HepG2 (cell line): ENCODE results near the gene PLRG1. TPM values are rescaled to one million over a fixed set of nuclear protein-coding genes. Genes with fewer than 3 reads are reported as not detected.

ENCODE experiments used
- CSRNP2 ChIP-seq: sonication (generic); formaldehyde crosslinking; conservative IDR thresholded peaks from 2 replicates; pipeline ENCODE4 v1.8.0; 2022; ENCODE audit warnings: low read depth, missing genetic modification reagents
- ELK4 ChIP-seq: sonication (generic); formaldehyde crosslinking; IDR thresholded peaks from 2 replicates; pipeline ENCODE4 v1.9.0; 2021; ENCODE audit warnings: missing genetic modification reagents, borderline replicate concordance
- HHEX ChIP-seq: IDR thresholded peaks from 2 replicates; pipeline ENCODE4 v1.6.1; 2016; ENCODE audit warnings: control low read depth
- HNF1A ChIP-seq, 2 experiments: sonication (generic) in 1 of 2; formaldehyde crosslinking in 1 of 2; IDR thresholded peaks; 2 replicates each; pipeline versions ENCODE4 v1.4.0 to v1.6.1; 2016 to 2020; ENCODE audit warnings: borderline replicate concordance in 1 of 2, low read depth in 1 of 2, mild to moderate bottlenecking in 1 of 2, missing genetic modification reagents in 1 of 2
- IKZF1 ChIP-seq: fragments of 450-650 bp; IDR thresholded peaks from 2 replicates; pipeline ENCODE4 v1.7.1; 2016
- MAZ ChIP-seq, 2 experiments: sonication (generic) in 1 of 2; formaldehyde crosslinking in 1 of 2; IDR thresholded peaks; 2 replicates each; pipeline versions ENCODE4 v1.5.0 to v1.6.1; 2012 to 2020; ENCODE audit warnings: low read depth in 2 of 2, mild to moderate bottlenecking in 2 of 2, borderline replicate concordance in 1 of 2, improper control_type of control experiment in 1 of 2, low read length in 1 of 2, missing genetic modification reagents in 1 of 2, moderate library complexity in 1 of 2
- MXI1 ChIP-seq: IDR thresholded peaks from 3 replicates; pipeline ENCODE4 v1.6.1; 2012; ENCODE audit warnings: low read depth, low read length, inconsistent platforms, borderline replicate concordance
- NFKBIZ ChIP-seq: IDR thresholded peaks from 2 replicates; pipeline ENCODE4 v1.6.1; 2018; ENCODE audit warnings: missing genetic modification reagents, missing compliant biosample characterization
- RCOR2 ChIP-seq: IDR thresholded peaks from 2 replicates; pipeline ENCODE4 v1.6.1; 2016; ENCODE audit warnings: missing biosample characterization, missing genetic modification reagents
- SNAI1 ChIP-seq: sonication (generic); formaldehyde crosslinking; IDR thresholded peaks from 2 replicates; pipeline ENCODE4 v1.5.0; 2020; ENCODE audit warnings: mild to moderate bottlenecking, missing genetic modification reagents, borderline replicate concordance
- TAF15 ChIP-seq: fragments of 200-400 bp; formaldehyde crosslinking; IDR thresholded peaks from one replicate; pipeline ENCODE4 v1.6.1; 2018; ENCODE audit warnings: mild to moderate bottlenecking, low read depth, low read length; ENCODE audit not compliant: poor library complexity, severe bottlenecking
- TBX2 ChIP-seq: sonication (generic); formaldehyde crosslinking; IDR thresholded peaks from 2 replicates; pipeline ENCODE4 v1.5.0; 2020; ENCODE audit warnings: missing genetic modification reagents, mild to moderate bottlenecking, borderline replicate concordance
- TEAD3 ChIP-seq: optimal IDR thresholded peaks from 2 replicates; pipeline ENCODE3; 2016; ENCODE audit warnings: borderline replicate concordance
- ZMYM2 ChIP-seq: sonication (generic); formaldehyde crosslinking; IDR thresholded peaks from 2 replicates; pipeline ENCODE4 v1.8.0; 2022; ENCODE audit warnings: mild to moderate bottlenecking, missing genetic modification reagents
- ZNF44 ChIP-seq: sonication (generic); formaldehyde crosslinking; IDR thresholded peaks from 2 replicates; pipeline ENCODE4 v1.5.1; 2020; ENCODE audit warnings: mild to moderate bottlenecking, missing genetic modification reagents
- ZNF558 ChIP-seq: sonication (generic); formaldehyde crosslinking; IDR thresholded peaks from 2 replicates; pipeline ENCODE4 v1.9.0; 2022; ENCODE audit warnings: mild to moderate bottlenecking, missing genetic modification reagents, borderline replicate concordance
- ZNF569 ChIP-seq: sonication (generic); formaldehyde crosslinking; IDR thresholded peaks from 2 replicates; pipeline ENCODE4 v1.5.0; 2020; ENCODE audit warnings: mild to moderate bottlenecking, missing genetic modification reagents, moderate library complexity, borderline replicate concordance
- ZNF652 ChIP-seq: IDR thresholded peaks from 2 replicates; pipeline ENCODE4 v1.6.1; 2016; ENCODE audit warnings: low read depth, borderline replicate concordance
- ZNF713 ChIP-seq: sonication (generic); formaldehyde crosslinking; IDR thresholded peaks from 2 replicates; pipeline ENCODE4 v1.4.0; 2020; ENCODE audit warnings: mild to moderate bottlenecking, missing genetic modification reagents
- polyA plus RNA-seq, 8 experiments: library from polyadenylated mRNA; depleted of rRNA in 3 of 8; stranded (reverse) in 7 of 8; unstranded in 1 of 8; fragments of >200 nt; fragmentation: Illumina TruSeq in 4 of 8; extraction: Trizol in 4 of 8; gene quantifications; 2 replicates each; pipeline versions ENCODE4 v1.2.1 to v1.2.3, GENCODE V29; 2011 to 2016; ENCODE audit warnings: low read depth in 4 of 8, missing spikeins in 1 of 8, mixed read lengths in 1 of 8; ENCODE audit not compliant: insufficient read depth in 1 of 8
- total RNA-seq, 5 experiments: library from RNA; depleted of rRNA; stranded (reverse); fragments of >200 nt; fragmentation: Illumina TruSeq; extraction: Trizol; gene quantifications; 2 replicates each; pipeline ENCODE4 v1.2.3, GENCODE V29; 2016; ENCODE audit warnings: low read depth in 1 of 5
- TF ChIP-seq, protein P1 (sequence below): sonication (generic); formaldehyde crosslinking; IDR thresholded peaks from 2 replicates; pipeline ENCODE4 v1.8.0; 2022; ENCODE audit warnings: low read depth, missing genetic modification reagents

The PLRG1 gene
- total and polyA plus RNA-seq, 2 of the 13 experiments (the other 11 are each of a cell fraction or from before 2014, with no cell fraction given): 77.3 to 110 TPM

GRCh38 chr4:154549894-154550790 lies at the start of gene PLRG1 (continued):
- no peak for TF ChIP-seq MAZ (IDR thresholded peaks at IDR 0.05; ENCODE audit: borderline replicate concordance, low read depth, low read length)
- no peak for TF ChIP-seq MAZ (CRISPR knock-in tag; IDR thresholded peaks at IDR 0.05; ENCODE audit: low read depth)
- TF ChIP-seq IKZF1: no peak
- peak; percentile 58; the same call in 1 of the 2 replicates for TF ChIP-seq ZNF44
- no peak for TF ChIP-seq CSRNP2 (CRISPR knock-in tag)
- no peak for TF ChIP-seq ZNF652 (CRISPR knock-in tag)
- no peak for TF ChIP-seq ELK4 (CRISPR knock-in tag)
- TF ChIP-seq ZNF558 (CRISPR knock-in tag): no peak
- TF ChIP-seq MXI1: peak; percentile 25; the same call in 1 of the 3 replicates
- TF ChIP-seq NFKBIZ (CRISPR knock-in tag): no peak
- no peak for TF ChIP-seq HNF1A (IDR thresholded peaks at IDR 0.05; ENCODE audit: low read depth)
- no peak for TF ChIP-seq HNF1A (CRISPR knock-in tag; IDR thresholded peaks at IDR 0.05; ENCODE audit: borderline replicate concordance)
- TF ChIP-seq TEAD3 (CRISPR knock-in tag): peak; percentile 56
- no peak for TF ChIP-seq HHEX (CRISPR knock-in tag)
- TF ChIP-seq RCOR2 (CRISPR knock-in tag): no peak
- TF ChIP-seq TAF15: no peak
- TF ChIP-seq, protein P1, sequence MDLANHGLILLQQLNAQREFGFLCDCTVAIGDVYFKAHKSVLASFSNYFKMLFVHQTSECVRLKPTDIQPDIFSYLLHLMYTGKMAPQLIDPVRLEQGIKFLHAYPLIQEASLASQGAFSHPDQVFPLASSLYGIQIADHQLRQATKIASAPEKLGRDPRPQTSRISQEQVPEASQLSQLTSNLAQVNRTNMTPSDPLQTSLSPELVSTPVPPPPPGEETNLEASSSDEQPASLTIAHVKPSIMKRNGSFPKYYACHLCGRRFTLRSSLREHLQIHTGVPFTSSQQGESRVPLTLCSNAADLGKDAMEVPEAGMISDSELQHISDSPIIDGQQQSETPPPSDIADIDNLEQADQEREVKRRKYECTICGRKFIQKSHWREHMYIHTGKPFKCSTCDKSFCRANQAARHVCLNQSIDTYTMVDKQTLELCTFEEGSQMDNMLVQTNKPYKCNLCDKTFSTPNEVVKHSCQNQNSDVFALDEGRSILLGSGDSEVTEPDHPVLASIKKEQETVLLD: no peak
- TF ChIP-seq ZNF713 (CRISPR knock-in tag): no peak
- TF ChIP-seq SNAI1 (CRISPR knock-in tag): no peak
- no peak for TF ChIP-seq TBX2 (CRISPR knock-in tag)
- TF ChIP-seq ZMYM2: no peak
- no peak for TF ChIP-seq ZNF569
